SKM-1 treated with dmso at 0.1 percent for 144 hours (cell line): ENCODE data around the gene FCF1.

Experiments
- DNase-seq: peaks from one replicate; lab custom pipeline; 2025; ENCODE audit not compliant: unreplicated experiment; lab: John Stamatoyannopoulos, UW

FCF1 gene

GRCh38 chr14:74763803-74764531 is 51.0 kb downstream of the FCF1 start:
- DNase-seq, result no peak

GRCh38 chr14:74765721-74766120 is 52.8 kb downstream of the FCF1 start:
- no peak for DNase-seq

GRCh38 chr14:74771399-74771798 is 58.5 kb downstream of the FCF1 start:
- no peak for DNase-seq

- DNase-seq, result no peak
These were observed 71.7 kb downstream of the FCF1 start for GRCh38 chr14:74784634-74785033.

- no peak for DNase-seq
These were observed 72.2 kb downstream of the FCF1 start for GRCh38 chr14:74785056-74785613.

- no peak for DNase-seq
These were observed 73.9 kb downstream of the FCF1 start for GRCh38 chr14:74786796-74787315.
